Measurements from ENCODE around the gene ADARB1. TPM values are rescaled to one million over a fixed set of nuclear protein-coding genes. Genes with fewer than 3 reads are reported as not detected.

Gene ADARB1
- total and polyA plus RNA-seq, 9 of the 15 experiments (the other 6 are each of a cell fraction or from before 2014, with no cell fraction given), result 6.7 to 16.0 (median 8.3) TPM

DNA sequence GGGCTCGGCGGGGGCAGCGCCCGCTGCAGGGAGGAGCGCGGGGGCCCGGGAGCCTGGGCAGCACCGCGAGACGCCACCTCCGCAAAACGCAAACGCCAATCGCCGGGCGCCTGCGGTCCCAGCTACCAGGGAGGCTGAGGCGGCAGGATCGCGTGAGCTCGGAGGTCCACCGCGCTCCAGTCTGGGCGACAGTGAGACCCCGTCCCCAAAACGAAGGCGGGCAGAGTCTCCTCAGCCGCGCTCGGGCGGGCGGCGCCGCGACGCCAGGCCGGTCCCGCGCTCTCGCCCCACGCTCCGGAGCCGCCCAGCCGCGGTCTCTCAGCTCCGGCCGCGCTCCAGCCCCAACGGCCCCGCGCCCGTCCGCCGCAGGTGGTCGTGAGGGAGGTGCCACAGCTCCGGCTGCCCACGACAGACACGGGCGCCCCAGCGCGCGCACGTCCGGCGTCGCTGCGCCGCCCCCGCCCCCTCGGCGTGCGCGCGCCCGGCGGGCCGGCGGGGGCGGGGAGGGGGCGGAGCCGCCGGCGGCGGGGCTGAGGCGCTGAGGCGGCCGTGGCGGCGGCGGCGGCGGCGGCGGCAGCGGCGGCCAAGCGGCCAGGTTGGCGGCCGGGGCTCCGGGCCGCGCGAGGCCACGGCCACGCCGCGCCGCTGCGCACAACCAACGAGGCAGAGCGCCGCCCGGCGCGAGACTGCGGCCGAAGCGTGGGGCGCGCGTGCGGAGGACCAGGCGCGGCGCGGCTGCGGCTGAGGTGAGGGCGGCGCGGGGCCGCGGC lies at the start of gene ADARB1 (continued):
- TF ChIP-seq ZBTB17 (CRISPR knock-in tag; IDR thresholded peaks at IDR 0.05), result peak; percentile 94
- TF ChIP-seq MAFK (IDR thresholded peaks at IDR 0.05; ENCODE audit: low read length), result no peak
- peak; percentile 90 for TF ChIP-seq ZNF253 (CRISPR knock-in tag; conservative IDR thresholded peaks at IDR 0.05)
- TF ChIP-seq, protein P1, sequence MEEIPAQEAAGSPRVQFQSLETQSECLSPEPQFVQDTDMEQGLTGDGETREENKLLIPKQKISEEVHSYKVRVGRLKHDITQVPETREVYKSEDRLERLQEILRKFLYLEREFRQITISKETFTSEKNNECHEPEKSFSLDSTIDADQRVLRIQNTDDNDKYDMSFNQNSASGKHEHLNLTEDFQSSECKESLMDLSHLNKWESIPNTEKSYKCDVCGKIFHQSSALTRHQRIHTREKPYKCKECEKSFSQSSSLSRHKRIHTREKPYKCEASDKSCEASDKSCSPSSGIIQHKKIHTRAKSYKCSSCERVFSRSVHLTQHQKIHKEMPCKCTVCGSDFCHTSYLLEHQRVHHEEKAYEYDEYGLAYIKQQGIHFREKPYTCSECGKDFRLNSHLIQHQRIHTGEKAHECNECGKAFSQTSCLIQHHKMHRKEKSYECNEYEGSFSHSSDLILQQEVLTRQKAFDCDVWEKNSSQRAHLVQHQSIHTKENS (CRISPR knock-in tag; IDR thresholded peaks at IDR 0.05), result peak; percentile 89
- TF ChIP-seq LEF1 (IDR thresholded peaks at IDR 0.05), result no peak
- TF ChIP-seq KLF13 (tag; IDR thresholded peaks at IDR 0.05; ENCODE audit: borderline replicate concordance, low read depth), result no peak
- TF ChIP-seq ZNF696 (CRISPR knock-in tag; conservative IDR thresholded peaks at IDR 0.05), result 0 out of 2 replicates have a peak, but pooled peaks have one; percentile 28
- no peak for TF ChIP-seq ZNF274 (IDR thresholded peaks at IDR 0.05; ENCODE audit: borderline replicate concordance, low read depth, low read length)
- no peak for TF ChIP-seq SNIP1 (IDR thresholded peaks at IDR 0.05; ENCODE audit: low read depth)
- TF ChIP-seq SMAD4 (CRISPR knock-in tag; conservative IDR thresholded peaks at IDR 0.05), result peak; percentile 47
- TF ChIP-seq, protein P2, sequence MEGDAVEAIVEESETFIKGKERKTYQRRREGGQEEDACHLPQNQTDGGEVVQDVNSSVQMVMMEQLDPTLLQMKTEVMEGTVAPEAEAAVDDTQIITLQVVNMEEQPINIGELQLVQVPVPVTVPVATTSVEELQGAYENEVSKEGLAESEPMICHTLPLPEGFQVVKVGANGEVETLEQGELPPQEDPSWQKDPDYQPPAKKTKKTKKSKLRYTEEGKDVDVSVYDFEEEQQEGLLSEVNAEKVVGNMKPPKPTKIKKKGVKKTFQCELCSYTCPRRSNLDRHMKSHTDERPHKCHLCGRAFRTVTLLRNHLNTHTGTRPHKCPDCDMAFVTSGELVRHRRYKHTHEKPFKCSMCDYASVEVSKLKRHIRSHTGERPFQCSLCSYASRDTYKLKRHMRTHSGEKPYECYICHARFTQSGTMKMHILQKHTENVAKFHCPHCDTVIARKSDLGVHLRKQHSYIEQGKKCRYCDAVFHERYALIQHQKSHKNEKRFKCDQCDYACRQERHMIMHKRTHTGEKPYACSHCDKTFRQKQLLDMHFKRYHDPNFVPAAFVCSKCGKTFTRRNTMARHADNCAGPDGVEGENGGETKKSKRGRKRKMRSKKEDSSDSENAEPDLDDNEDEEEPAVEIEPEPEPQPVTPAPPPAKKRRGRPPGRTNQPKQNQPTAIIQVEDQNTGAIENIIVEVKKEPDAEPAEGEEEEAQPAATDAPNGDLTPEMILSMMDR (IDR thresholded peaks at IDR 0.05 in 2 of 3, conservative IDR thresholded peaks at IDR 0.05 in 1 of 3; ENCODE audit: insufficient read depth in 2 of 3, low read depth in 1 of 3, low read length in 3 of 3), result no peak
- peak; percentile 95 for TF ChIP-seq ZNF717 (CRISPR knock-in tag; IDR thresholded peaks at IDR 0.05)
- TF ChIP-seq, protein P3, sequence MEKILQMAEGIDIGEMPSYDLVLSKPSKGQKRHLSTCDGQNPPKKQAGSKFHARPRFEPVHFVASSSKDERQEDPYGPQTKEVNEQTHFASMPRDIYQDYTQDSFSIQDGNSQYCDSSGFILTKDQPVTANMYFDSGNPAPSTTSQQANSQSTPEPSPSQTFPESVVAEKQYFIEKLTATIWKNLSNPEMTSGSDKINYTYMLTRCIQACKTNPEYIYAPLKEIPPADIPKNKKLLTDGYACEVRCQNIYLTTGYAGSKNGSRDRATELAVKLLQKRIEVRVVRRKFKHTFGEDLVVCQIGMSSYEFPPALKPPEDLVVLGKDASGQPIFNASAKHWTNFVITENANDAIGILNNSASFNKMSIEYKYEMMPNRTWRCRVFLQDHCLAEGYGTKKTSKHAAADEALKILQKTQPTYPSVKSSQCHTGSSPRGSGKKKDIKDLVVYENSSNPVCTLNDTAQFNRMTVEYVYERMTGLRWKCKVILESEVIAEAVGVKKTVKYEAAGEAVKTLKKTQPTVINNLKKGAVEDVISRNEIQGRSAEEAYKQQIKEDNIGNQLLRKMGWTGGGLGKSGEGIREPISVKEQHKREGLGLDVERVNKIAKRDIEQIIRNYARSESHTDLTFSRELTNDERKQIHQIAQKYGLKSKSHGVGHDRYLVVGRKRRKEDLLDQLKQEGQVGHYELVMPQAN (IDR thresholded peaks at IDR 0.05; ENCODE audit: borderline replicate concordance), result no peak
- peak; percentile 42; the same call in 1 of the 2 replicates for TF ChIP-seq FOSL1 (tag; conservative IDR thresholded peaks at IDR 0.05)
- peak in 1 of 2 experiments; percentile 82; a peak in 1 of 4 replicates for TF ChIP-seq TEAD1 (CRISPR knock-in tag; IDR thresholded peaks at IDR 0.05)
- TF ChIP-seq LARP7 (IDR thresholded peaks at IDR 0.05), result no peak
- peak; percentile 14 for TF ChIP-seq SP2 (IDR thresholded peaks at IDR 0.05; ENCODE audit: extremely low read depth, low read depth, low read length, poor library complexity, severe bottlenecking)
- no peak for TF ChIP-seq PYGO2 (tag; IDR thresholded peaks at IDR 0.05)
- no peak for TF ChIP-seq FOXK1 (CRISPR knock-in tag; IDR thresholded peaks at IDR 0.05; ENCODE audit: borderline replicate concordance)
- peak; percentile 87 for TF ChIP-seq POLR2G (IDR thresholded peaks at IDR 0.05; ENCODE audit: low read depth, low read length)
- TF ChIP-seq ZNF586 (CRISPR knock-in tag; conservative IDR thresholded peaks at IDR 0.05), result peak; percentile 92
- no peak for TF ChIP-seq DIDO1 (tag; IDR thresholded peaks at IDR 0.05; ENCODE audit: low read depth)
- TF ChIP-seq, protein P4, sequence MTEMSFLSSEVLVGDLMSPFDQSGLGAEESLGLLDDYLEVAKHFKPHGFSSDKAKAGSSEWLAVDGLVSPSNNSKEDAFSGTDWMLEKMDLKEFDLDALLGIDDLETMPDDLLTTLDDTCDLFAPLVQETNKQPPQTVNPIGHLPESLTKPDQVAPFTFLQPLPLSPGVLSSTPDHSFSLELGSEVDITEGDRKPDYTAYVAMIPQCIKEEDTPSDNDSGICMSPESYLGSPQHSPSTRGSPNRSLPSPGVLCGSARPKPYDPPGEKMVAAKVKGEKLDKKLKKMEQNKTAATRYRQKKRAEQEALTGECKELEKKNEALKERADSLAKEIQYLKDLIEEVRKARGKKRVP (CRISPR knock-in tag; IDR thresholded peaks at IDR 0.05), result peak; percentile 86

Measured in K562 (cell line).